ENCODE measurements around the gene NTN4.
"Not testable (repeated sequence)": the region's sequence is repeated elsewhere in the genome, so short reads cannot be mapped to it uniquely, and the experiment has no call there.

Gene NTN4

GRCh38 chr12:95755261-95755865 lies 35.2 kb downstream of the NTN4 start:
- peak; percentile 18 for DNase-seq (ENCODE audit: low read depth, low spot score)

GRCh38 chr12:95746062-95746461 lies 44.5 kb downstream of the NTN4 start:
- not testable (repeated sequence) for DNase-seq (ENCODE audit: low read depth, low spot score)

GRCh38 chr12:95742586-95742985 lies 48.0 kb downstream of the NTN4 start:
- DNase-seq (ENCODE audit: low read depth, low spot score), result no peak

GRCh38 chr12:95741635-95742034 lies 48.9 kb downstream of the NTN4 start:
- DNase-seq (ENCODE audit: low read depth, low spot score), result no peak

GRCh38 chr12:95740751-95741150 lies 49.8 kb downstream of the NTN4 start:
- no peak for DNase-seq (ENCODE audit: low read depth, low spot score)

- DNase-seq (ENCODE audit: low read depth, low spot score), result no peak
Observed at GRCh38 chr12:95739561-95740313, 50.8 kb downstream of the NTN4 start.

- DNase-seq (ENCODE audit: low read depth, low spot score), result no peak
Observed at GRCh38 chr12:95738024-95738611, 52.4 kb downstream of the NTN4 start.

GRCh38 chr12:95736631-95737030 lies 53.9 kb downstream of the NTN4 start:
- no peak for DNase-seq (ENCODE audit: low read depth, low spot score)

GRCh38 chr12:95735728-95736127 lies 54.8 kb downstream of the NTN4 start:
- DNase-seq (ENCODE audit: low read depth, low spot score), result not testable (repeated sequence)

- DNase-seq (ENCODE audit: low read depth, low spot score), result no peak
Observed at GRCh38 chr12:95733141-95733825, 57.3 kb downstream of the NTN4 start.

GRCh38 chr12:95731519-95731958 lies 59.0 kb downstream of the NTN4 start:
- no peak for DNase-seq (ENCODE audit: low read depth, low spot score)

GRCh38 chr12:95730457-95730856 lies 60.1 kb downstream of the NTN4 start:
- no peak for DNase-seq (ENCODE audit: low read depth, low spot score)

GRCh38 chr12:95726903-95727302 lies 63.7 kb downstream of the NTN4 start:
- no peak for DNase-seq (ENCODE audit: low read depth, low spot score)

- no peak for DNase-seq (ENCODE audit: low read depth, low spot score)
Observed at GRCh38 chr12:95724767-95725166, 65.8 kb downstream of the NTN4 start.

- DNase-seq (ENCODE audit: low read depth, low spot score), result no peak
Observed at GRCh38 chr12:95723693-95724384, 66.7 kb downstream of the NTN4 start.

GRCh38 chr12:95721320-95721719 lies 69.2 kb downstream of the NTN4 start:
- no peak for DNase-seq (ENCODE audit: low read depth, low spot score)

- no peak for DNase-seq (ENCODE audit: low read depth, low spot score)
Observed at GRCh38 chr12:95720146-95720545, 70.4 kb downstream of the NTN4 start.

- no peak for DNase-seq (ENCODE audit: low read depth, low spot score)
Observed at GRCh38 chr12:95718772-95719171, 71.8 kb downstream of the NTN4 start.

- DNase-seq (ENCODE audit: low read depth, low spot score), result no peak
Observed at GRCh38 chr12:95718006-95718431, 72.5 kb downstream of the NTN4 start.

GRCh38 chr12:95717316-95717928 lies 73.1 kb downstream of the NTN4 start:
- no peak for DNase-seq (ENCODE audit: low read depth, low spot score)

GRCh38 chr12:95715177-95715576 lies 75.4 kb downstream of the NTN4 start:
- no peak for DNase-seq (ENCODE audit: low read depth, low spot score)
